Rectal smooth muscle tissue (tissue), 1 donor: ENCODE data around the gene VWF.
"Not testable (repeated sequence)": the region's sequence is repeated elsewhere in the genome, so short reads cannot be mapped to it uniquely, and the experiment has no call there.

Source experiments
- H3K27ac ChIP-seq: one replicate; pipeline ENCODE4 v1.7.0; 2013; ENCODE audit warnings: low read depth, low read length, inconsistent platforms
- H3K27me3 ChIP-seq: one replicate; pipeline ENCODE4 v1.7.0; 2013; ENCODE audit warnings: low read length; ENCODE audit not compliant: control insufficient read depth, insufficient read depth
- H3K36me3 ChIP-seq: one replicate; pipeline ENCODE4 v1.7.0; 2013; ENCODE audit warnings: low read length; ENCODE audit not compliant: control insufficient read depth, insufficient read depth
- H3K4me1 ChIP-seq: one replicate; pipeline ENCODE4 v1.7.0; 2013; ENCODE audit warnings: low read length; ENCODE audit not compliant: control insufficient read depth, insufficient read depth
- H3K4me3 ChIP-seq: one replicate; pipeline ENCODE4 v1.7.0; 2013; ENCODE audit warnings: low read length
- H3K9ac ChIP-seq: one replicate; pipeline ENCODE4 v1.7.0; 2013; ENCODE audit warnings: low read length

VWF gene

DNA sequence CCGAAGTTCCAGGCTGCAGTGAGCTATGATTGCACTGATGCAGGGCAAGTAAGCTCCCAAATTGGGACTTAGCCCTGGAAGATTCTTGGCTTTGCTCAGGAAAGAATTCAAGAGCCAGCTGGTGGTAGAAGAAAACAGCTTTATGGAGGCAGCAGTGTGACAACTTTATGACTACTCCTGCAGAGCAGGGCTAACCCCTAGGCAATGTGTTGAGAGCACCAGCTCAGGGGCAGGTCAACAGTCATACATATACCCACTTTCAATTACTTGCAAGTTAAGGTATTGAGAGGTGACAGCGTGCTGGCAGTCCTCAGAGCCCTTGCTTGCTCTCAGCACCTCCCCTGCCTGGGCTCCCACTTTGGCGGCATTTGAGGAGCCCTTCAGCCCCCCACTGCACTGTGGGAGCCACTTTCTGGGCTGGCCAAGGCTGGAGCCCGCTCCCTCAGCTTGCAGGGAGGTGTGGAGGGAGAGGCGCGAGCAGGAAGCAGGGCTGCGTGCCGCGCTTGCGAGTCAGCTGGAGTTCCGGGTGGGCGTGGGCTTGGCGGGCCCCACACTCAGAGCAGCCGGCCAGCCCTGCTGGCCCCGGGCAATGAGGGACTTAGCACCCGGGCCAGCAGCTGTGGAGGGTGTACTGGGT lies 17.4 kb upstream of the VWF start:
- not testable (repeated sequence) for H3K9ac ChIP-seq, H3K27me3 ChIP-seq, H3K27ac ChIP-seq, H3K4me1 ChIP-seq, H3K4me3 ChIP-seq, H3K36me3 ChIP-seq

DNA sequence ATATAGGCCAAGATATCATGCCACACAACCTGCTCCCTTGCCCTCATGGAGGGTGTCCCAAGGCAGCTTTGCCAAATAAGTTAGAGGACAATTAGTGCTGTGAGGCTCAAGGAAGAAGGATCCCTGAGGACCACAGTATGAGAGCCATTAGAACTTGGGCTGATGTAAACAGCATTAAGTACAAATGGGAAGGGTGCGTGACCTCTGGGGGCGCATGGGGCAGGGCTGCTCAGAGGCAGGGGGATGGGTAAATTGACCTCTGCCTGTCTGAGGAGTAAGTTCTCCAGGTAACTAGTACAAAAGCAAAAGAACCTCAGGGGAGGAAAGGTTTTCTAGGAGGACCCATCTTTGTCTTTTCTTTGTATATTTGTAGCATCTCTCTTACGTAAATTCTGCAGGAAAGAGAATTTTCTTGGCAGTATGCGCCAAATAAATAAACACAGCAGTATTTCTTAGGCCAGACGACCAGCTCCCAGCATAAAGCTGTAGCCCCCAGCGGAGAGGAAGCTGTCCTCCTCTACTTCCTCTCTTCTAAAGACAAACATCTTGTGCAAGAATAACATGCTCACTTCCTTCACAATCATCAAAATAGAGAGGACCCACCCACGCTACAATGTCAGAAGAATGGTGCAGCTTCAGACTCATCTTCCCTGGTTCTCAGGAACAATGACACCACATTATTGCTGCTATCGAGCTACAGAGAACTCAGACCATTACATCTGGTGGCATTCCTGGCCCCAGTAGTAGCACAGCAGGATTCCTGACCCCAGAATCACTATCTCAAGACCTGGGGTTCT lies 16.4 kb upstream of the VWF start:
- no peaks in the 10 kb centered on the region for H3K36me3 ChIP-seq
- H3K27ac ChIP-seq = no peak overlapping the region
- H3K4me3 ChIP-seq = no peak overlapping the region
- no peak overlapping the region for H3K9ac ChIP-seq
- H3K27me3 ChIP-seq = no peaks in the 10 kb centered on the region
- no peaks in the 10 kb centered on the region for H3K4me1 ChIP-seq

DNA sequence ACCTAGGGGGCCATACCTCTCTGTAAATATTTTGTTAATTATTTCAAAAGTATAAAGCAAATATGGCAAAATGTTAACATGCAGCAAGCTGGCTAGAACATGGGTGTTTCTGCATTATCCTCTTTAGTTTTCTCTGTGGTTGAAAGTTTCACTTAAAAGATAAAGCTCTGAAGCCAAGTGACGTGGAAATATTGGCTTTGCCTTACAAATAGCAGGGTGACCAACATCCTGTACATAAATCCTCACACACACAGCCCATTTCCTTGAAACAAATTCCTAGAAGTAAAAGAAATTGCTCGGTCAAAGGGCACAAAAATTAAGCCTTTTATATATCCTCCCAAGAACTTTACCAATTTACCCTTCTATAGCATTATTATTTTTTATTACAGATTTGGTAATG lies 10.6 kb upstream of the VWF start:
- Histone ChIP-seq H3K4me3 (no peak overlapping the region), H3K27me3 (no peaks in the 10 kb centered on the region), H3K27ac (no peak overlapping the region), H3K36me3 (no peaks in the 10 kb centered on the region), H3K9ac (no peak overlapping the region), H3K4me1 (no peaks in the 10 kb centered on the region)

DNA sequence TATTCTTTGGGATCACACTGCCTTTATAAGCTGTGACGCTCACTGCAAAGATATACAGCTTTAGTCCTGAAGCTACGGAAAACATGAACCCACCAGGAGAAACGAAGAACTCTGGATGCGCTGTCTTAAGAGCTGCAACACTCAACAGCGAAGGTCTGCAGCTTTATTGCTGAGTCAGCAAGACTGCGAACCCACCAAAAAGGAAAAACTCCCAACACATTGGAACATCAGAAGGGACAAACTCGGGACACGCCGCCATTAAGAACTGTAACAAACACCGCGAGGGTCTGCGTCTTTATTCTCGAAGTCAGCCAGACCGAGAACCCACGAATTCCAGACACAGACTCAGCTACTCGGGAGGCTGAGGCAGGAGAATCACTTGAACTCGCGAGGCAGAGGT lies 9.2 kb upstream of the VWF start:
- no peak overlapping the region for H3K4me3 ChIP-seq
- no peak overlapping the region for H3K27ac ChIP-seq
- H3K36me3 ChIP-seq = no peaks in the 10 kb centered on the region
- H3K9ac ChIP-seq = no peak overlapping the region
- H3K27me3 ChIP-seq = no peaks in the 10 kb centered on the region
- H3K4me1 ChIP-seq = no peaks in the 10 kb centered on the region

DNA sequence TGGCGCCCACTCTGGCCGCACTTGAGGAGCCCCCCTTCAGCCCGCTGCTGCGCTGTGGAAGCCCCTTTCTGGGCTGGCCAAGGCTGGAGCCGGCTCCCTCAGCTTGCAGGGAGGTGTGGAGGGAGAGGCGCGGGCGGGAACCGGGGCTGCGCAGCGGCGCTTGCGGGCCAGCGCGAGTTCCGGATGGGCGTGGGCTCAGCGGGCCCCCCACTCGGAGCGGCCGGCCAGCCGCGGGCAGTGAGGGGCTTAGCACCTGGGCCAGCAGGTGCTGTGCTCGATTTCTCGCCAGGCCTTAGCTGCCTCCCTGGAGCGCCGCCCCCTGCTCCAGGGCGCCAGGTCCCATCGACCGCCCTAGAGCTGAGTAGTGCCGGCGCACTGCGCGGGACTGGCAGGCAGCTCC lies 8.0 kb upstream of the VWF start:
- H3K4me1 ChIP-seq = no peaks in the 10 kb centered on the region

DNA sequence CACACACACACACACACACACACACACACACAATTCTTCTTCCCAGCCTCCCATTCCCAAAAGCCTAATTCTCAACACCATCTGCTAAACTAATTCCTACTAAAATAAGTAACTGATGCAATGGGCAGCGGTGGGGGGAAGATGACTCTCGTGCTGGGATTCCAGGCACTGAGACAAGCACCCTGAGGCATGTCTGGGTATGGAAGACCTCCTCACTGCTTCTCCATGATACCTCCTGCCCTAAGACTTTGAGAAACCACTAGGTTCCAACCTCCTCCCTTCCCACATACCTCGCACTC lies 789 bp upstream of the VWF start:
- no peak overlapping the region for H3K4me3 ChIP-seq
- H3K36me3 ChIP-seq = no peaks in the 10 kb centered on the region
- no peak overlapping the region for H3K9ac ChIP-seq
- no peaks in the 10 kb centered on the region for H3K27me3 ChIP-seq
- no peak overlapping the region for H3K27ac ChIP-seq
- H3K4me1 ChIP-seq = no peaks in the 10 kb centered on the region

More for the DNA sequence above, 8.0 kb upstream of the VWF start:
- Histone ChIP-seq H3K4me3 (no peak overlapping the region), H3K27ac (no peak overlapping the region), H3K27me3 (no peaks in the 10 kb centered on the region), H3K36me3 (no peaks in the 10 kb centered on the region), H3K9ac (no peak overlapping the region)

DNA sequence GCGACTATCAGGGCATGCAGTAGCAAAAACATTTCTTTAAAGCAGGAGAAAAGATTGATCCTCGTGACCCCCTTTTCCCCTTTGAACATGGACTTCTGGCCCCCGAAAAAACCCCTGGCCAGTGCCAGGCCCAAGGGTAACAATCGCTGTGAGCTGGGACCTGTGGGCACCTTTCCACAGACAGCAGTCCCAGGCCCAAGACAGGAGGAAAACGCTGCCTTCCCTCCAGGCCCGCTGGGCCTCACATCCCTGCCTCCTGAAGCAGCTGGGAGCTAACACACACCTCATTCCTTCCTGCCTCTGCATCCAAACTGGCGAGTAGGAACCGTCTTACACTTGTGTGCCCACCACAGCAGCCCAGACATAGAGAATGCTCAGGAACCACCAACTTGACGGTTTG lies 1.2 kb downstream of the VWF start:
- Histone ChIP-seq H3K4me1 (no peaks in the 10 kb centered on the region), H3K27ac (no peak overlapping the region), H3K36me3 (no peaks in the 10 kb centered on the region), H3K9ac (no peak overlapping the region), H3K4me3 (no peak overlapping the region), H3K27me3 (no peaks in the 10 kb centered on the region)

DNA sequence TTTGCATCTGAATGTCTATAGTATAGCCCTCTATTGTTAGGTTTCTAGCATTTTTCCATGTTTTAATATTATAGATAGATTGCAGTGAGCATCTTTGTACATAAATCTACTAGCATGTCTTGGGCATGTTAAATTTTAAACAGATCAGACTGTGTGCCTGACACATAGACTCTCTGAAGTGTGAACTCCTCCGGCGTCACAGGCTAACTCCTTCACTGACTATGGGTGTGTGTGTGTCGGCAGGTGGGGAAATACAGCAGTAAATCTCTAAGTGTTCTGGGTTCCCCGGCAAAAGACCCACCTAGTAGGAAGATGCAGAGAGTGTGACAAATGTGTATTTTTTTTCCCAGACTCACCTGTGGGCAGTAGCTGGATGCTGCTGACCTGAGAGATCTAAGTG lies 2.3 kb downstream of the VWF start:
- Histone ChIP-seq H3K9ac (no peak overlapping the region), H3K4me1 (no peaks in the 10 kb centered on the region), H3K27ac (no peak overlapping the region), H3K36me3 (no peaks in the 10 kb centered on the region), H3K27me3 (no peaks in the 10 kb centered on the region), H3K4me3 (no peak overlapping the region)

DNA sequence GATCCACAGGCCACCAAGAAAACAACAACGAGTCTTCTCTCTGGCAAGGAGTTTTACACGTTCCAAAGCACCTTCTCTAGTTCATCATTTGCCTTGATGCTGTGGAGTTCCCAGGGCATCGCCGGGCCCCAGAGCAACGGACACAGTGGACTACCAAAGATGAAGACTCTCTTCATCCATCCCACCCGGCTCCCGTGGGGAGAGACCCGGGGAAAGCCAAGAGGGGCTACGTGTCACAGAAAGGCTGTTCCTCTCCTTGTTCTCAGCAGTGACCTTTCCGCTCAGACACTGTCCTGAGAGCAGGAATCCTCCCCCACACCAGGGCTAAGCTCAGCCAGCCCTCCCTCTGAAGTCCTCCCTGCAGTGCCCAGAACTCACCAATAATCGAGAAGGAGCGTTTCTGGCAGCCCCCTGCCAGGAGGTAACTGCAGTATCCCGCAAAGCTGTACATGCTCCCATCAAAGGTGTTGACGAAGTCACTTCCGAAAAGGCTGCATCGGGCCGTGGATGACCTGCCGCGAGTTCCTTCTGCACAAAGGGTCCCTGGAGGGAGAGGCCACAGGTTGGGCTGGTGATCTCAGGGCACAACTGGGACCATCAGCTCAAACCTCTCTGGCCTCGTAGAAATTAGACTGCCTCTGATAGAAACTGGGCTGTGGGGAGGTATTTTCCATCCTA lies 3.5 kb downstream of the VWF start:
- no peaks in the 10 kb centered on the region for H3K36me3 ChIP-seq
- H3K9ac ChIP-seq = no peak overlapping the region
- no peak overlapping the region for H3K27ac ChIP-seq
- peaks cover 2% of the 10 kb centered on the region for H3K27me3 ChIP-seq
- no peaks in the 10 kb centered on the region for H3K4me1 ChIP-seq
- H3K4me3 ChIP-seq = no peak overlapping the region

DNA sequence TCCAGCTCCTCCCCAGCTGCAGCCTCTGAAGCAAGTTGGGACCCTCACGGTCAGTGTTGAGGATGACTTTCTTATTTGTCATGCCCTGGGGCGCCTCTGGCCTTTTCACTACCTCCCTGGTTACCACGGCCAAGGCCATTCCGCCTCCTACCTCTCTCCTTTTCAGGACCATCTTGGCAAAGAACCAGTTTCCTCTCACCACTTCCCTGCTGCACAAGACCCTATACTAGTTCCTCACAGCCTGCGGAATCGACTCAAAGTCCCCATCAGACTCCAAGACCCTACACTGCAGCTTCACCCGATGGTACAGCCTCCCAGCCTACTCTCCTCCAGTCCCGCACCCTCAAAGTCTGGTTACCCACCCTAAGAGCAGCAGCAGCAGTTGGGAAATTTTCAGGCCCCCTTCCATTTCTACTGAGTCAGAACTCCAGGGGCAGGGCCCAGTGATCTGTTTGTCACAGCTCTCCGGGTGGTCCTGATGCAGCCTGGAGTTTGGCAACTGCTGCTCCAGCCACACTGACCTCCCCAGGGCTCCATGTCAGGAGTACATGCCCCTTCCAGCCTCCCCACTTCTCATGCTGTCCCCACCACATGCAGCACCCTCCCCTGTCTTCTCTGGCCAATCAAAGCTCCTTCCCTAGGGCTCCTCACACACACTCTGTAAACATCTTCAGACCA lies 5.4 kb downstream of the VWF start:
- no peak overlapping the region for H3K27ac ChIP-seq
- no peaks in the 10 kb centered on the region for H3K36me3 ChIP-seq
- no peak overlapping the region for H3K9ac ChIP-seq
- no peaks in the 10 kb centered on the region for H3K4me1 ChIP-seq
- peaks cover 2% of the 10 kb centered on the region for H3K27me3 ChIP-seq
- H3K4me3 ChIP-seq = no peak overlapping the region

DNA sequence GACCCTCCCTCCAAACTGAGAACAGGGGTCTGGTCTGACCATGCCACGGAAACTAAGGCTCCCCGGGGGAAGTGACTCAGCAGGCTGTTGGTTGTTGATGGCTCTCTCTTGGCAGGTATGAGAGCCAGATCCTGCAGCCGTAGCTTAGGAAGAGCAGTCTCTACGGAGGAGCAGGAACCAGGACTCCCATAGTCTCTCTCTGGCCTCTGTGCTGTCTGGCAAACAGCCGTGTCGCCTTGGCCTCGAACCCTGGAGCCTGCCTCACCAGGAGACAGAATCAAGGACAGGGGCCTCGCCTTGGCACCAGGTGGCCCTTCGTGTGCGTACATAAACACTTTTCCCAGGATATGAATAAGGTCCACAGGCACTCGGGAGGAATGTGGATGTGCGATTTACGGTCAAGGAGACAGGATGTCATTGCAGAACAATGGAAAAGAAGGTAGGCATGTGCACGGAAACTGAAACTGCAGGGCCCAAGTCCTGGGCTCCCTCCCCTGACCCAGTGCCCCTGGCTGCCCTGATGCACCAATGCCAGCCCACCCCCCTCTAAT lies 7.9 kb downstream of the VWF start:
- Histone ChIP-seq H3K27ac (no peak overlapping the region), H3K4me3 (no peak overlapping the region), H3K9ac (no peak overlapping the region)

DNA sequence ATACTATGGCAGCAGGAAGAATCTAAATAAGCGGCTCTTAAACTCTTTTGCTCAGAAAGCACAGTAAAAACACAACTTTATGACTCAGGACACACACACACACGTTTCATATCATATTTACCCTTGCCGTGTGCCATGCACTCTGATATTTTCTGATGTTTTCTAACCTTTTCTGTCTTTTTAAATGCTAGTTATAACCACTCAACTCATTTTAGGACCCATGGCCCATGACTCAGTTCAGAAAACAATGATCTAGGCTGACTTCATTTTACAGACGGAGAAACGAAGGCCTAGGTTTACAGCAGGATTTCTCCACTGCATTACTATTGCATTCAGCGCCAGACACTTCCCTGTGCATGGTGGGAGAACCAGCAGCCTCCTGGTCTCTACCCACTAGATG lies 9.1 kb downstream of the VWF start:
- Histone ChIP-seq H3K27me3 (peaks cover 2% of the 10 kb centered on the region), H3K36me3 (no peaks in the 10 kb centered on the region), H3K9ac (no peak overlapping the region), H3K4me3 (no peak overlapping the region), H3K27ac (no peak overlapping the region), H3K4me1 (no peaks in the 10 kb centered on the region)

More for the DNA sequence above, 7.9 kb downstream of the VWF start:
- Histone ChIP-seq H3K27me3 (peaks cover 2% of the 10 kb centered on the region), H3K4me1 (no peaks in the 10 kb centered on the region), H3K36me3 (no peaks in the 10 kb centered on the region)
